Adrenal gland (tissue), 5 donors: ENCODE results near the gene MYMX.
A peak's percentile ranks its signal among the peaks of the same experiment; 100 is the strongest.

Experiments used
- POLR2A ChIP-seq, 2 donors: fragments of 450-650 bp; IDR thresholded peaks; one replicate each; pipeline ENCODE4 v1.6.1; 2017; ENCODE audit warnings: antibody characterized with exemption in 2 of 2, mild to moderate bottlenecking in 2 of 2, moderate library complexity in 1 of 2
- TF ChIP-seq, protein P1 (sequence below), 6 experiments: fragments of 450-650 bp in 4 of 6; fragments of 200-600 bp in 2 of 6; sonication (generic) in 1 of 6; IDR thresholded peaks; 1 replicate in 5 of 6; 2 replicates in 1 of 6; pipeline versions ENCODE4 v1.5.1 to v1.8.0; 2016 to 2021; ENCODE audit warnings: antibody characterized with exemption in 6 of 6, mild to moderate bottlenecking in 2 of 6, moderate library complexity in 1 of 6
- donor health status: DM: no; HTN: no; CAD: no.

DNA sequence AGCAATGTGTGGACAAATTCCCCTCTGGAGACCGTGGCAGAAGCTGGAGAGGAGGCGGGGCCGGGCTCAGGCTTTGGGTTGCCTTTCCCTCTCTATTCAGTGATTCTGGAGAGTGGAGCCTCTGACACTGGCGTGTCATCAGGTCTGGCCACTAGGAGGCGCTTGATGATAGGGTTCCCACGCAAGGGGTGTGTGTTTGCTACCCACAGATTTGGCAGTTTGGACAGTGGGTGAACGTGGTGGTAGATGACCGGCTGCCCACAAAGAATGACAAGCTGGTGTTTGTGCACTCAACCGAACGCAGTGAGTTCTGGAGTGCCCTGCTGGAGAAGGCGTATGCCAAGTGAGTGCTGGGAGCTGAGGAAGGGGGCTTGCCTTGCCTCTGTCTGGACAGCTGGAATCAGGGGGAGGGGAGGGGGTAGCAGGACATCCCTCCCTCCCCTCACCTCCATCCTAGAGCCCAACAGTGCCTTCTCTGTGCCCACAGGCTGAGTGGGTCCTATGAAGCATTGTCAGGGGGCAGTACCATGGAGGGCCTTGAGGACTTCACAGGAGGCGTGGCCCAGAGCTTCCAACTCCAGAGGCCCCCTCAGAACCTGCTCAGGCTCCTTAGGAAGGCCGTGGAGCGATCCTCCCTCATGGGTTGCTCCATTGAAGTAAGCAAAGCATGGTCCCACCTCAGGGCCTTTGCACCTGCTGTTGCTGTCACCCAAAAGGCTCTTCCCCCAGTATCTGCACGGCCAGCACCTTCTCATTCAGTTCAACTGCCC, 43.8 kb upstream of the MYMX start:
- TF ChIP-seq POLR2A (IDR thresholded peaks at IDR 0.05), result no peak
- TF ChIP-seq, protein P1, sequence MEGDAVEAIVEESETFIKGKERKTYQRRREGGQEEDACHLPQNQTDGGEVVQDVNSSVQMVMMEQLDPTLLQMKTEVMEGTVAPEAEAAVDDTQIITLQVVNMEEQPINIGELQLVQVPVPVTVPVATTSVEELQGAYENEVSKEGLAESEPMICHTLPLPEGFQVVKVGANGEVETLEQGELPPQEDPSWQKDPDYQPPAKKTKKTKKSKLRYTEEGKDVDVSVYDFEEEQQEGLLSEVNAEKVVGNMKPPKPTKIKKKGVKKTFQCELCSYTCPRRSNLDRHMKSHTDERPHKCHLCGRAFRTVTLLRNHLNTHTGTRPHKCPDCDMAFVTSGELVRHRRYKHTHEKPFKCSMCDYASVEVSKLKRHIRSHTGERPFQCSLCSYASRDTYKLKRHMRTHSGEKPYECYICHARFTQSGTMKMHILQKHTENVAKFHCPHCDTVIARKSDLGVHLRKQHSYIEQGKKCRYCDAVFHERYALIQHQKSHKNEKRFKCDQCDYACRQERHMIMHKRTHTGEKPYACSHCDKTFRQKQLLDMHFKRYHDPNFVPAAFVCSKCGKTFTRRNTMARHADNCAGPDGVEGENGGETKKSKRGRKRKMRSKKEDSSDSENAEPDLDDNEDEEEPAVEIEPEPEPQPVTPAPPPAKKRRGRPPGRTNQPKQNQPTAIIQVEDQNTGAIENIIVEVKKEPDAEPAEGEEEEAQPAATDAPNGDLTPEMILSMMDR (IDR thresholded peaks at IDR 0.05), result peak; percentile 80 to 96 (median 94)
